ENCODE measurements around the gene ALDH1B1.

DNA sequence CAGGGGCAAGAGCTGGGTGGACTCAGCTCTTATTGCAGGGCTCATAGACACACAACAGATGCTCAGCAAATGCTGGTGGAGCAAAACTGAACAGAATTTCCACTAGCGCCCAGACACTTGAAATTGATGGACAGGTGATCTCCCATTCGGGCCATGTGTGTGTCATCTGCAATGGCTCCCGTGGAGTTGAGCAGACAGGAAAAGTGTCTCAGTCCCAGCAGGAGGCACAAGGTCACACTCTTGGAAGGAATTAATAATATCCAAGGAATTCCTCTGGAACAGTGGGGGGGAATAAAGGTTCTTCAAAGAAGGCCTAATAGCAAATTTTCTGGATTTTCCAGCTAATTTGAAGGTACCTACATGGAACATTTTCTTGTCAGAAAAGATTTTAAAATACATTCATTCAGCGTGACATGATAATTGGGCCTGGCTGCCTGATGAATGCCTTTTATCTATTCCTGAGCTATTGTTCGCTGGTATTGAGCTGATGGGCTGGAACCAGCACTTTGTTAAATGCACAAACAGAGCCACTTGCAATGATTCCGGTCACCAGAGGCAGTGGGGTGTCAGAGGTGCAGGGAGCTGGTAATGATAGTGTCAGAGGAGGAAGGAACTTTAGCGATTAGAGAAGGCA is 31.5 kb upstream of the ALDH1B1 start:
- TF ChIP-seq, protein P1, sequence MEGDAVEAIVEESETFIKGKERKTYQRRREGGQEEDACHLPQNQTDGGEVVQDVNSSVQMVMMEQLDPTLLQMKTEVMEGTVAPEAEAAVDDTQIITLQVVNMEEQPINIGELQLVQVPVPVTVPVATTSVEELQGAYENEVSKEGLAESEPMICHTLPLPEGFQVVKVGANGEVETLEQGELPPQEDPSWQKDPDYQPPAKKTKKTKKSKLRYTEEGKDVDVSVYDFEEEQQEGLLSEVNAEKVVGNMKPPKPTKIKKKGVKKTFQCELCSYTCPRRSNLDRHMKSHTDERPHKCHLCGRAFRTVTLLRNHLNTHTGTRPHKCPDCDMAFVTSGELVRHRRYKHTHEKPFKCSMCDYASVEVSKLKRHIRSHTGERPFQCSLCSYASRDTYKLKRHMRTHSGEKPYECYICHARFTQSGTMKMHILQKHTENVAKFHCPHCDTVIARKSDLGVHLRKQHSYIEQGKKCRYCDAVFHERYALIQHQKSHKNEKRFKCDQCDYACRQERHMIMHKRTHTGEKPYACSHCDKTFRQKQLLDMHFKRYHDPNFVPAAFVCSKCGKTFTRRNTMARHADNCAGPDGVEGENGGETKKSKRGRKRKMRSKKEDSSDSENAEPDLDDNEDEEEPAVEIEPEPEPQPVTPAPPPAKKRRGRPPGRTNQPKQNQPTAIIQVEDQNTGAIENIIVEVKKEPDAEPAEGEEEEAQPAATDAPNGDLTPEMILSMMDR (IDR thresholded peaks at IDR 0.05), result no peak
- TF ChIP-seq POLR2A (IDR thresholded peaks at IDR 0.05), result no peak

All from uterus (tissue), 2 donors.